ENCODE data around the gene KCTD7. TPM values are rescaled to one million over a fixed set of nuclear protein-coding genes. Genes with fewer than 3 reads are reported as not detected.
"Not testable (repeated sequence)": the region's sequence is repeated elsewhere in the genome, so short reads cannot be mapped to it uniquely, and the experiment has no call there.

Gene KCTD7
- total and polyA plus RNA-seq, 2 of the 4 experiments (the other 2 are of a cell fraction), result 6.1 to 12.8 TPM

- H3K9ac ChIP-seq (ENCODE audit: low read depth, low read length); H3K4me3 ChIP-seq (ENCODE audit: insufficient read depth, low read depth, low read length); H2AK5ac ChIP-seq (ENCODE audit: low read depth, low read length); intact Hi-C loops (cut with micrococcal nuclease); dilution Hi-C loops (cut with HindIII; ENCODE audit: low sequenced_read_pairs, unreplicated experiment); H3K4me2 ChIP-seq (ENCODE audit: low read depth, low read length); H3K4me1 ChIP-seq (ENCODE audit: control insufficient read depth, insufficient read depth, low read length); H3K23ac ChIP-seq (ENCODE audit: low read depth, low read length); H2AK9ac ChIP-seq (replicated peaks; ENCODE audit: low read depth, low read length, poor library complexity); H3K56ac ChIP-seq (ENCODE audit: extremely low read depth, insufficient read depth, low read length); H3K9me3 ChIP-seq (ENCODE audit: control insufficient read depth, insufficient read depth, low read length); in situ Hi-C loops (cut with MboI; ENCODE audit: low sequenced_read_pairs); H3K27me3 ChIP-seq (ENCODE audit: control insufficient read depth, insufficient read depth, low read length); CTCF ChIA-PET; H3K14ac ChIP-seq (replicated peaks; ENCODE audit: low read depth, low read length); DNase-seq; H2BK20ac ChIP-seq (ENCODE audit: low read depth, low read length); H4K5ac ChIP-seq (ENCODE audit: low read depth, low read length); POLR2A ChIA-PET (ENCODE audit: unreplicated experiment); H4K91ac ChIP-seq (ENCODE audit: insufficient read depth, low read depth, low read length); H2BK15ac ChIP-seq (ENCODE audit: low read depth, low read length); BruUV-seq (replicated peaks); ATAC-seq (ENCODE audit: low read depth); H4K20me1 ChIP-seq (ENCODE audit: insufficient read depth, low read length); H2AFZ ChIP-seq (replicated peaks; ENCODE audit: low read length, poor library complexity); H3K18ac ChIP-seq (ENCODE audit: low read depth, low read length); H4K8ac ChIP-seq (ENCODE audit: low read depth in 2 of 2, low read length in 2 of 2): not testable (repeated sequence)
- peak overlapping the region; percentile 60 for H3K4ac ChIP-seq (ENCODE audit: low read depth, low read length)
- peaks cover 22% of the 10 kb centered on the region for H3K9me1 ChIP-seq (ENCODE audit: insufficient read depth, low read length)
- peak overlapping the region; percentile 20 for H2BK5ac ChIP-seq (ENCODE audit: low read depth, low read length, poor library complexity, severe bottlenecking)
- TF ChIP-seq MXI1 (IDR thresholded peaks at IDR 0.05; ENCODE audit: borderline replicate concordance, low read depth, low read length), result 0 out of 2 replicates have a peak, but pooled peaks have one; percentile 62
- peaks cover 22 to 59% of the 10 kb centered on the region in 2 experiments for H3K79me1 ChIP-seq (ENCODE audit: low read depth in 1 of 2, low read length in 2 of 2)
- peak overlapping the region; percentile 49; the same call in 1 of the 2 replicates for H3K27ac ChIP-seq (ENCODE audit: insufficient read depth, low read length)
- no CpG with 5 or more reads among the region's 4 CpGs for WGBS, 2 experiments (ENCODE audit: extremely low coverage in 2 of 2, insufficient read length in 1 of 2)
- 0 out of 2 replicates have a peak overlapping the region, but pooled peaks have one; percentile 34 for H2BK120ac ChIP-seq (ENCODE audit: low read depth, low read length)
- peaks cover 37% of the 10 kb centered on the region for H3K36me3 ChIP-seq (ENCODE audit: control insufficient read depth, insufficient read depth, low read length)
Observed at GRCh38 chr7:66635322-66635981, 6.8 kb downstream of the KCTD7 start.

Data from IMR-90 (cell line).